BE2C (cell line): ENCODE measurements around the gene ARIH2.
A peak's percentile ranks its signal among the peaks of the same experiment; 100 is the strongest.

Experiments
- DNase-seq: peaks from one replicate; pipeline ENCODE4 v3.0.0-alpha.2; 2020
- H3K27me3 ChIP-seq: fragments of 250-450 bp; sonication (Bioruptor Pico); 2 replicates; pipeline ENCODE4 v1.5.1; 2020; ENCODE audit warnings: mild to moderate bottlenecking
- H3K36me3 ChIP-seq: fragments of 250-450 bp; sonication (Bioruptor Pico); 2 replicates; pipeline ENCODE4 v1.5.1; 2020; ENCODE audit warnings: mild to moderate bottlenecking
- H3K4me1 ChIP-seq: fragments of 250-450 bp; sonication (Bioruptor Pico); 2 replicates; pipeline ENCODE4 v1.5.1; 2020
- H3K4me3 ChIP-seq: 2 replicates; pipeline ENCODE4 v1.5.1; 2011; ENCODE audit warnings: low read depth, low read length
- H3K9me3 ChIP-seq: fragments of 250-450 bp; sonication (Bioruptor Pico); 2 replicates; pipeline ENCODE4 v1.5.1; 2020
- CTCF ChIP-seq: IDR thresholded peaks from 2 replicates; pipeline ENCODE4 v1.5.1; 2012; ENCODE audit warnings: mild to moderate bottlenecking, low read depth, low read length

Gene ARIH2

GRCh38 chr3:49028673-49029562, 110.3 kb downstream of the ARIH2 start, which contains the start of gene IMPDH2:
TSS of gene IMPDH2 (minus strand) at chr3:49029398. CDS start at chr3:49029350, 48 bp downstream.
- peak; percentile 88 for DNase-seq
- Histone ChIP-seq H3K4me3 (peak within 1 kb of the TSS; percentile 77), H3K36me3 (peaks cover 33% of the 10 kb centered on the region), H3K9me3 (no peaks in the 10 kb centered on the region), H3K4me1 (no peaks in the 10 kb centered on the region), H3K27me3 (no peaks in the 10 kb centered on the region)
- no peak for TF ChIP-seq CTCF

GRCh38 chr3:49029563-49029884, 110.9 kb downstream of the ARIH2 start:
- Histone ChIP-seq H3K27me3 (no peaks in the 10 kb centered on the region), H3K36me3 (peaks cover 29% of the 10 kb centered on the region), H3K4me1 (no peaks in the 10 kb centered on the region), H3K4me3 (no peak overlapping the region; the same call in 1 of the 2 replicates), H3K9me3 (no peaks in the 10 kb centered on the region)
- no peak for DNase-seq
- TF ChIP-seq CTCF = no peak

- no peak overlapping the region for H3K4me3 ChIP-seq
- H3K4me1 ChIP-seq = no peaks in the 10 kb centered on the region
- H3K36me3 ChIP-seq = peaks cover 21% of the 10 kb centered on the region
- H3K9me3 ChIP-seq = no peaks in the 10 kb centered on the region
- TF ChIP-seq CTCF = no peak
- H3K27me3 ChIP-seq = no peaks in the 10 kb centered on the region
- DNase-seq = no peak
These were observed 111.7 kb downstream of the ARIH2 start for GRCh38 chr3:49030321-49030720.

- Histone ChIP-seq H3K36me3 (peaks cover 12% of the 10 kb centered on the region), H3K9me3 (no peaks in the 10 kb centered on the region), H3K4me3 (no peak overlapping the region), H3K4me1 (no peaks in the 10 kb centered on the region), H3K27me3 (no peaks in the 10 kb centered on the region)
- TF ChIP-seq CTCF = no peak
- no peak for DNase-seq
These were observed 114.1 kb downstream of the ARIH2 start for GRCh38 chr3:49032646-49033304.

GRCh38 chr3:49034650-49035049, 116.0 kb downstream of the ARIH2 start:
- peaks cover 6% of the 10 kb centered on the region for H3K36me3 ChIP-seq

More at GRCh38 chr3:49034650-49035049, 116.0 kb downstream of the ARIH2 start:
- H3K27me3 ChIP-seq = no peaks in the 10 kb centered on the region
- no peak for DNase-seq
- H3K4me1 ChIP-seq = no peaks in the 10 kb centered on the region
- no peak overlapping the region for H3K4me3 ChIP-seq
- no peaks in the 10 kb centered on the region for H3K9me3 ChIP-seq
- no peak for TF ChIP-seq CTCF
